Body of pancreas (tissue), 4 donors: ENCODE measurements around the gene HTR1B.

Experiments used
- CTCF ChIP-seq, 7 experiments: fragments of 450-650 bp in 4 of 7; fragments of 200-600 bp in 3 of 7; sonication (generic) in 3 of 7; IDR thresholded peaks; one replicate each; pipeline ENCODE4 v1.5.1; 2016 to 2019; ENCODE audit warnings: antibody characterized with exemption in 7 of 7
- POLR2A ChIP-seq, 3 donors: fragments of 450-650 bp; IDR thresholded peaks; one replicate each; pipeline ENCODE4 v1.6.1; 2016; ENCODE audit warnings: antibody characterized with exemption in 3 of 3, mild to moderate bottlenecking in 2 of 3

GRCh38 chr6:77433888-77434287 lies 29.4 kb downstream of the HTR1B start:
- TF ChIP-seq CTCF (IDR thresholded peaks at IDR 0.05), result no peak
- no peak for TF ChIP-seq POLR2A (IDR thresholded peaks at IDR 0.05)
